Mesodermal cell (in vitro differentiated cells): ENCODE results near the gene APOL3.

Source experiments
- H3K27ac ChIP-seq: 2 replicates; pipeline ENCODE4 v1.7.0; 2013; ENCODE audit warnings: mild to moderate bottlenecking, low read depth, low read length, moderate library complexity; ENCODE audit not compliant: severe bottlenecking
- H3K36me3 ChIP-seq: 2 replicates; pipeline ENCODE4 v1.7.1; 2013; ENCODE audit warnings: mild to moderate bottlenecking, low read length, moderate library complexity; ENCODE audit not compliant: control insufficient read depth, insufficient read depth
- H3K4me1 ChIP-seq: one replicate; pipeline ENCODE4 v1.7.1; 2013; ENCODE audit warnings: mild to moderate bottlenecking, low read length; ENCODE audit not compliant: insufficient read depth, control insufficient read depth, poor library complexity, severe bottlenecking
- H3K4me3 ChIP-seq: 2 replicates; pipeline ENCODE4 v1.7.0; 2013; ENCODE audit warnings: low read length, control low read depth, mild to moderate bottlenecking; ENCODE audit not compliant: insufficient read depth, poor library complexity, severe bottlenecking; ENCODE audit errors: extremely low read depth
- H3K9me3 ChIP-seq: 2 replicates; pipeline ENCODE4 v1.7.1; 2013; ENCODE audit warnings: mild to moderate bottlenecking, low read length, moderate library complexity; ENCODE audit not compliant: control insufficient read depth
- WGBS, 2 experiments: methylation state at CpG; one replicate each; pipeline ENCODE4 v1.1.5; 2013; ENCODE audit warnings: missing lambda C conversion rate in 2 of 2; ENCODE audit not compliant: insufficient coverage in 2 of 2; 5-methylcytosine and 5-hydroxymethylcytosine counted together

Gene APOL3

DNA sequence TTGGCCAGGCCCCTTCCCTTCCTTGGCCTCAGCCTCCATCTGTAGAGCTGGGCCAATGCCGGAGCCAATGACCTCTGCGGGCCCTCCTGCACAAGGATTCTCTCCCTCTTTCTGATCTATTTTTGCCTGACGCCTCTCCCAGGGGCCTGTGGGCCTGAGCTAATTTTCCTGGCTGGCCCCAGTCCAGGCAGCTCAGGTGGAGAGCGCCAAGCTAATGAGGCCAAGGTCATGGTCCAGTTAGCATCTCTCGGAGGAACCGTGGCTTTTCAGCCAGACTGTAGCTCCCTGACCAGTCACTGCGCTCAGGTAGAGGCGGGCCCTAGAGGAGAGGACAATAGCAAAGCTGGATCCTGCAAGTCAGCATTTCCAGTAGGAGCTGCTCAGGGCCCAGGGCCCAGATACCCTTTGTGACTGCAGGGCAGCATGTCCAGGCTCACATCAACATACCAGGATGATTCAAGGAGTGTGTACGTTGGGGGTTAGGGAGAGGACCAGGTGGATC, 43.5 kb downstream of the APOL3 start:
- WGBS, 2 experiments: 88 to 96% methylated on average over 6 to 7 of the region's 9 CpGs
- H3K4me3 ChIP-seq: no peak overlapping the region
- H3K9me3 ChIP-seq: no peaks in the 10 kb centered on the region
- H3K27ac ChIP-seq: no peak overlapping the region
- no peaks in the 10 kb centered on the region for H3K4me1 ChIP-seq
- H3K36me3 ChIP-seq: no peaks in the 10 kb centered on the region

DNA sequence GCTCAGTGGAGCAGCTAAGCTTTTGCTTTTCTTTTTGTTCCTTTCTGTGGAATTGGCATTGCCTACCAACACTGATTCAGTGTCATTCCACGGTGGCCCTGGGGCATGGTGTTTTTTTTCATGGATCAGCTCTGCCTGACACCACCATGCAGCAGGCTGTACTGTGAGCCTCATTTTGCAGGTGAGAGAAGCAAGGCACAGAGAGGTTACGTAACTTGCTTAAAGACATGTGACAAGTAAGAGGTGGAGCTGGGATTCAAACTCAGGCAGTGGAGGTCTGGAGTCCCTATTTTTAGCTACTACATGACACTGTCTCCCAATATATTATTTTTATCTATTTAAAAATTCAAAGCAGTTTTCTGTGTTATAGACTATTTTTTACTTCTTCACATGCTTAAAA, 44.4 kb downstream of the APOL3 start:
- Histone ChIP-seq H3K4me3 (no peak overlapping the region), H3K36me3 (no peaks in the 10 kb centered on the region), H3K27ac (no peak overlapping the region), H3K4me1 (no peaks in the 10 kb centered on the region), H3K9me3 (no peaks in the 10 kb centered on the region)
- 88% methylated on average over 1 of the region's 2 CpGs; no CpG with 5 or more reads in 1 of the 2 experiments for WGBS, 2 experiments

DNA sequence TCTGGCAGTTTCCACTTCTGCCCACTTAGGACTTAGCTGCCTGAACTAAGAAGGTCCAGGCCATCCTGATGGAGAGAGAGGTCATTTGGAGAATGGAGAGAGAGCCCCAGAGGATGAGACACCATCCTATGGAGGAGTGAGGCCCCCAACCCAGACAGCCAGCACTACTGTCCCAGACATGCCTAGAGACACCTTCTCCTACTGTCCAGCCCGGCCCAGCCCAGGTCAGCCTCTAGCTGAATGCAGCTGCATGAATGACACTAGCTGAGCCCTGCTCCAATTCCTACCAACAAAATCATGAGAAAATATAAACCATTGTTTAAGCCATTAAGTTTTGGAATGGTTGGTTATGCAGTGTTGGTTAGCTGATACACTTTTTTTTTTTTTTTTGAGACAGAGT, 47.4 kb downstream of the APOL3 start:
- 100% methylated on average over 1 of the region's 1 CpG; no CpG with 5 or more reads in 1 of the 2 experiments for WGBS, 2 experiments
- H3K36me3 ChIP-seq: no peaks in the 10 kb centered on the region
- H3K4me1 ChIP-seq: peaks cover 7% of the 10 kb centered on the region
- H3K4me3 ChIP-seq: no peak overlapping the region
- H3K9me3 ChIP-seq: no peaks in the 10 kb centered on the region
- H3K27ac ChIP-seq: no peak overlapping the region

DNA sequence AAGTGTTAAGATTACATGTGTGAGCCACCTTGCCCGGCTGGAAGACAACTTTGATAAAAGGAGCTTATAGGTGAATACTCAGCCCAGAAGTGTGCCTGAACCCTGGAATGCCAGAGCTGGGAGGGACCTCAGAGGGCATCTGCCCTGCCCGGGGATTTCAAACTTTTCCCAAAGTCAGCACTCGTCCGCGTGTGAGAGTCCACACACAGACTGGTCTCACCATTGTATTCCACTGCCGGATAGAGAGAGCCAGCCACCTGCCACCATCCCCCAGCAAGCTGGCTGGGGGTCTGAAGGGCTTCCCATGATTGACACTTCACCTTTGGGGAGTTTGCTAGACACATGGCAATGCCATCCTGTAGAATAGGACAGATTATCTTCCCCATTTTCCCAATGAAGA, 49.2 kb downstream of the APOL3 start:
- Histone ChIP-seq H3K9me3 (no peaks in the 10 kb centered on the region), H3K36me3 (no peaks in the 10 kb centered on the region), H3K4me1 (peaks cover 7% of the 10 kb centered on the region), H3K4me3 (no peak overlapping the region), H3K27ac (no peak overlapping the region)
- 92 to 100% methylated on average over 5 to 6 of the region's 6 CpGs for WGBS, 2 experiments

DNA sequence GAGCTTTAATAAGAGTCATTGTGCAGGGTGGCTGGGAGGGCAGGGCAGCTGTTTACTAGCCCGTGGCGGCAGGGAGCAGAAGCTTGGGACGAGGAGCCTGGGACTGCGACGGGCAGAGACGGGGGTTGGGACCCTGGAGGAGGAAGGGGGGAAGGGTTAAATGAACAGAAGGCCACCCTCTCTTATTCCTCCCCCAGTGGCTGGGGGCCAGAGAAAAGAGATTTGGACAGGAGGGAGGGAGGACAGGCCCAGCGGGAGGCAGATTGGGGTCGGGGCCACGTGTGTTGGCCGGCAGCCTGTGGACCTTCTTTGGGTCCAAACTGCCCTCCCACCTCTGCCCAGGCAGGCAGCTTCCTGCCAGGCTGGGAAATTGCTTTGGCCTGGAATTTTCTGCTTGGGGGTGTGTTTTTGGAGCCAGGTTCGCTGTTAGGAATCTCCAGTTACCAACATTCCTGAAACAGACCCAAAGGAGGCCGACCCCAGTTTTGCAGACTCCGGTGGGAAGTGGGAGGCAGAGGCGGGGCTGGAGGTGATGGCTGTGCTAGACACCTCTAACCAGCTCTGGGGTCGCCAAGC, 50.2 kb downstream of the APOL3 start:
- Histone ChIP-seq H3K4me3 (no peak overlapping the region), H3K27ac (peak overlapping the region; percentile 10), H3K4me1 (peaks cover 7% of the 10 kb centered on the region), H3K36me3 (no peaks in the 10 kb centered on the region), H3K9me3 (no peaks in the 10 kb centered on the region)
- WGBS, 2 experiments: 62 to 79% methylated on average over 3 to 6 of the region's 15 CpGs

DNA sequence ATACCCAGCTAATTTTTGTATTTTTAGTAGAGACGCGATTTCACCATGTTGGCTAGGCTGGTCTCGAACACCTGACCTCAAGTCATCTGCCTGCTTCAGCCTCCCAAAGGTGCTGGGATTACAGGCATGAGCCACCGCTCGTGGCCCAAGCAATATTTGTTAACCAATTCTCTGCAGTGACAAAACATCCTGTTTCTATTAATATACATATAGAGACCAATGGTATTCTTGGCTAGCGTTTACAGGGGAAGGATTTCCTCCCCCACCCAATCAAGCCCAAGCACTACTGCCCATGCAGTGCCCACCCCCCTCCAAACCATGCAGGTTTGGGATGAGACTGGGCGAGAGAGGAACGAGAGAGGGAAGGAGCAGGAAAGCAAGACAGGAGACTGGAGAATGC, 53.1 kb downstream of the APOL3 start:
- peaks cover 10% of the 10 kb centered on the region for H3K4me1 ChIP-seq
- 97 to 100% methylated on average over 3 of the region's 8 CpGs for WGBS, 2 experiments
- H3K27ac ChIP-seq: no peak overlapping the region
- H3K4me3 ChIP-seq: no peak overlapping the region
- no peaks in the 10 kb centered on the region for H3K36me3 ChIP-seq
- H3K9me3 ChIP-seq: no peaks in the 10 kb centered on the region

DNA sequence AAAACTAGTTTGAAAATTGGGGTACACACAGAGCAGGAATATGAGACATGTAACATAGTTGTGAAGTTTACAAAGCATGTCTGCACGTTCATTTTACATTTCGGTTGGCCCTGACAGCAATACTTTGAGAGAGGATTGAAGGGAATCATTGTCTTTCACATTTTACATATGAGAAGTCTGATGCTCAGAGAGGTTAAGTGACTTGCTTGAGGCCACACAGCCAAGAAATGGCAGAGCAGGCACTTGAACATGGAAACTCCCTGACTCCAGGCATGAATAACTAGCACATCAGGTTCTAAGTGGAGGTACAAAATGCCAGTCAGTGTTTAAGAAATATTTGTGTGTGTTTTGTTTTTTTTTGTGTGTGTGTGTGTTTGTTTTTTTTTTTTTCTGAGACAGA, 53.6 kb downstream of the APOL3 start:
- 85 to 100% methylated on average over 2 of the region's 2 CpGs for WGBS, 2 experiments
- H3K36me3 ChIP-seq: no peaks in the 10 kb centered on the region
- no peaks in the 10 kb centered on the region for H3K9me3 ChIP-seq
- H3K27ac ChIP-seq: no peak overlapping the region
- no peak overlapping the region for H3K4me3 ChIP-seq
- peaks cover 10% of the 10 kb centered on the region for H3K4me1 ChIP-seq

DNA sequence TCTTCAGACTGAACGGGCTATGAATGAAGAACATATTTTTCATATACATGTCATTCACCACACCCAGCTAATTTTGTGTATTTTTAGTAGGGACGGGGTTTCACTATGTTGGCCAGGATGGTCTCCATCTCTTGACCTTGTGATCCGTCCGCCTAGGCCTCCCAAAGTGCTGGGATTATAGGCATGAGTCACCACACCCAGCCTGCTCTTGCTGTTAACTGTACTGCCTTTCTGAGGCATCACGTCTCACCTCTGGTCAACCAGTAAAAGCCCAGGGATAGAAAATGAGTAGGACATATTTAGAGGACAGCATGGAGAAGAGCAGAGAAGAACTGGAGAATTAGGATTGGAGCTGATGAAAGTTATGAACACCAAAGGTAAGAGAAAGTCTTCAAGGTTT, 55.6 kb downstream of the APOL3 start:
- no peak overlapping the region for H3K27ac ChIP-seq
- no peaks in the 10 kb centered on the region for H3K36me3 ChIP-seq
- H3K4me3 ChIP-seq: no peak overlapping the region
- H3K9me3 ChIP-seq: no peaks in the 10 kb centered on the region
- H3K4me1 ChIP-seq: peaks cover 4% of the 10 kb centered on the region
- 78 to 85% methylated on average over 3 to 4 of the region's 5 CpGs for WGBS, 2 experiments

DNA sequence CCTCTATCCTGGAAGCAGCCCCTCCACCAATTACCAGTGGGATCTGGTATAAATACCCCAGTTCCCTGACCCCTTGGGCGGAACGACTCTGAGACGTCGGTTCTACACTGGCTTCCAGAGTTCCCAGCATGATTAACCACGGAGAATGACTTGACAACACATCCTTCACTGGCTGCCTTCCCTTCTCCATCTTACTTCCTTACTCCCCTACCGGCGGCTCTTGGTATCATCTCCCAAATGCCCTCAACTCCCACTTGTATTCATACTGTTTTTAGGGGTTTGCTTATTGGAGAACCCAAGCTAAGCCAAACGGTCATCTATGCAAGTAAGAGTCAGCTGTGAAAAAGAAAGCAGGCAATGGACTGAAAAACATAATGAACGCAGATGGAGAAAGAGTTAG, 56.1 kb downstream of the APOL3 start:
- 69 to 81% methylated on average over 4 to 7 of the region's 9 CpGs for WGBS, 2 experiments
- H3K9me3 ChIP-seq: no peaks in the 10 kb centered on the region
- no peak overlapping the region for H3K27ac ChIP-seq
- no peak overlapping the region for H3K4me3 ChIP-seq
- H3K36me3 ChIP-seq: no peaks in the 10 kb centered on the region
- peaks cover 3% of the 10 kb centered on the region for H3K4me1 ChIP-seq

DNA sequence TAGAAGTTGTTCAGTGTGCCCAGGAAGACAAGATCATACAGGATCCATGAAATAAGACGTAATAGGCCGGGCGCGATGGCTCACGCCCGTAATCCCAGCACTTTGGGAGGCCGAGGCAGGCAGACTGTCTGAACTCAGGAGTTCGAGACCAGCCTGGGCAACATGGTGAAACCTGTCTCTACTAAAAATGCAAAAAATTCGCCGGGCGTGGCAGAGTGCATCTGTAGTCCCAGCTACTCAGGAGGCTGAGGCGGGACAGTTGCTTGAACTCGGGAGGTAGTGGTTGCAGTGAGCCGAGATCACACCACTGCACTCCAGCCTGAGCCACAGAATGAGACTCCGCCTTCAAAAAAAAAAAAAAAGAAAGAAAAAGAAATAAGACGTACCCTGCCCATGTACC, 56.7 kb downstream of the APOL3 start:
- Histone ChIP-seq H3K4me1 (peaks cover 3% of the 10 kb centered on the region), H3K4me3 (no peak overlapping the region), H3K9me3 (no peaks in the 10 kb centered on the region), H3K27ac (no peak overlapping the region), H3K36me3 (no peaks in the 10 kb centered on the region)
- WGBS, 2 experiments: 86 to 87% methylated on average over 13 to 14 of the region's 16 CpGs

DNA sequence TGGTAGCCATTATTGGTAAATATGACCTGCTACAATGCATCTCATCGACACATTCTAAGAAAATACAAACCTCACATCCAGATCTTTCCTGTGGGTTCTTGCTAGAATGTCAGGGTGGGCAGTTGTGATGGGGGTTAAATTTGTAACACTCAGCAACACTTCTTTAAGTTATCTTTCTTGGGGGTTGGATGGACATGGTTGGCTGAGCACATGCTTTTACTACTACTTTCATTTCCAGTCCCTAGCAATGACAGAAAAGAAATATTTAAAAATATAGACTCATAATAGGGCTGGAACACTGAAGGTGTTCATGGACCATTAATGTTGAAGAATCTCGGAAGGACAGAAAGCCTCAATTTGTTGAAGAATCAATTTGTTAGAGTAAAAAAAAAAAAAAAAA, 57.6 kb downstream of the APOL3 start:
- H3K9me3 ChIP-seq: no peaks in the 10 kb centered on the region
- WGBS, 2 experiments: 100% methylated on average over 1 of the region's 2 CpGs; no CpG with 5 or more reads in 1 of the 2 experiments
- H3K36me3 ChIP-seq: no peaks in the 10 kb centered on the region
- peaks cover 3% of the 10 kb centered on the region for H3K4me1 ChIP-seq
- no peak overlapping the region for H3K27ac ChIP-seq
- H3K4me3 ChIP-seq: no peak overlapping the region
